Inferior parietal cortex (tissue), 1 donor: ENCODE measurements around the gene RAD51B.
A peak's percentile ranks its signal among the peaks of the same experiment; 100 is the strongest.
"Not testable (repeated sequence)": the region's sequence is repeated elsewhere in the genome, so short reads cannot be mapped to it uniquely, and the experiment has no call there.

Experiments
- DNase-seq: peaks from one replicate; pipeline ENCODE4 v3.0.0-alpha.2; 2016; ENCODE audit errors: extremely low spot score

Gene RAD51B

GRCh38 chr14:67819563-67820421, at the start of gene RAD51B:
Gene RAD51B, plus strand, starts transcription at chr14:67819779.
- peak; percentile 90 for DNase-seq

GRCh38 chr14:67773844-67774377, 45.7 kb upstream of the RAD51B start:
- DNase-seq, result no peak

- no peak for DNase-seq
Measured at GRCh38 chr14:67776653-67777322, 42.8 kb upstream of the RAD51B start.

GRCh38 chr14:67778792-67779191, 40.8 kb upstream of the RAD51B start:
- no peak for DNase-seq

- DNase-seq, result no peak
Measured at GRCh38 chr14:67782090-67782489, 37.5 kb upstream of the RAD51B start.

GRCh38 chr14:67784244-67784823, 35.2 kb upstream of the RAD51B start:
- no peak for DNase-seq

- no peak for DNase-seq
Measured at GRCh38 chr14:67785270-67786109, 34.1 kb upstream of the RAD51B start.

GRCh38 chr14:67787673-67788072, 31.9 kb upstream of the RAD51B start:
- no peak for DNase-seq

- no peak for DNase-seq
Measured at GRCh38 chr14:67798731-67799130, 20.8 kb upstream of the RAD51B start.

- DNase-seq, result no peak
Measured at GRCh38 chr14:67800743-67801142, 18.8 kb upstream of the RAD51B start.

GRCh38 chr14:67806246-67806645, 13.3 kb upstream of the RAD51B start:
- DNase-seq, result no peak

GRCh38 chr14:67814821-67815220, 4.8 kb upstream of the RAD51B start:
- no peak for DNase-seq

- peak; percentile 11 for DNase-seq
Measured at GRCh38 chr14:67815573-67816225, 3.9 kb upstream of the RAD51B start.

GRCh38 chr14:67816326-67817002, 3.1 kb upstream of the RAD51B start, which contains the start of gene ZFYVE26:
Gene ZFYVE26, minus strand, starts transcription at chr14:67816590. Its CDS starts 627 bp downstream, at chr14:67815963.
- peak; percentile 98 for DNase-seq

- DNase-seq, result no peak
Measured at GRCh38 chr14:67817750-67818438, 1.7 kb upstream of the RAD51B start.

- DNase-seq, result not testable (repeated sequence)
Measured at GRCh38 chr14:67818476-67818875, 1.1 kb upstream of the RAD51B start.

GRCh38 chr14:67820428-67820971, 921 bp downstream of the RAD51B start:
- no peak for DNase-seq

- no peak for DNase-seq
Measured at GRCh38 chr14:67821121-67821520, 1.5 kb downstream of the RAD51B start.

GRCh38 chr14:67831113-67831512, 11.5 kb downstream of the RAD51B start:
- no peak for DNase-seq
